NOMO-1 treated with DMSO at 0.1 percent for 48 hours (cell line): ENCODE data around the gene PSG4.
"Not testable (repeated sequence)": the region's sequence is repeated elsewhere in the genome, so short reads cannot be mapped to it uniquely, and the experiment has no call there.

Experiments used
- DNase-seq: peaks from one replicate; lab custom pipeline; 2025; ENCODE audit not compliant: unreplicated experiment; lab: John Stamatoyannopoulos, UW

Gene PSG4

DNA sequence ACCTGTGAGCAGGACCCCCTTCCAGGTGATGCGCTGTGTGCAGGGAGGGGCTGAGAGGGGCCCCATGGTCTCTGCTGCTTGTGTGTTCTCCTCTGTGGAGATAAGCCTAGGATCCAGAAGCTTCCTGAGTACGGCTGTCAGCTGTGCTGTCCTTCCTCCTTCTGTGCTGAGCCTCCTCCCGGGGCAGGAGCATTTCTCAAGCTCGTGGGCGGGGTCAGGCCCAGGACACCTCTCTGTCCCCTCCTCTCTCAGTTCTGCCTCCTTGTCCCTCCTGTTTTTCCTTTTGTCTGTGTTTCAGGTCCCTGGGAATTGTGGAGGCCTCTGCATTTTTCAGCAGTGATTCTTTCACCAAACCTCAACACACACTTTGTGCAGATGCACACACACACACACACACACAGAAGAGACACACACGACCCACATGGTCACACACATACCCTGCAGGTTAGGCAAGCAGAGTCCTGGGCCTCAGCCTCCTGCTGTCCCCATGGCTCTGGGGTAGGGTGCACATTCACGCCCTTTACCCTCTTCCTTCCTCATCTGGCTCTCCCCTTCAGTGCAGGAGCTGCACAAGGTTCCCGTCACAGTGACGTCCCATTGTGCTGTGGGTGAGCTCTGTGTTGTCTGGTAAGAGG, at the start of gene PSG4:
Gene PSG4 (minus strand): TSS at position 168 of the 635 bp plus-strand sequence. CDS start 102 bp downstream, at position 66.
- not testable (repeated sequence) for DNase-seq

DNA sequence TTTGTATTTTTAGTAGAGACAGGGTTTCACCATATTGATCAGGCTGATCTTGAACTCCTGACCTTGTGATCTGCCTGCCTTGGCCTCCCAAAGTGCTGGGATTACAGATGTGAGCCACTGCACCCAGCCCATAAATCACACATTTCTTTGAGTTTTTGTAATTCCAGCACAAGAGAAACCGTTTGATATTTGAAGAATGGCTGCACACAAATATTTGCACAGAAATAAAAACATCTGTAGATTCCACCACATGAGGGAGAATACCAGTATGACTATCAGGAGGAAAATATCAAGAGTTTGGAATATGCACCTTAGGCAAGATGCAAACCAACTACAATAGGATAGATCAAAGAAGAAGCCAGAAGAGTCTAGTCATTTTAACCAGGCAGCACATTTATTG, 46.0 kb upstream of the PSG4 start:
- not testable (repeated sequence) for DNase-seq

DNA sequence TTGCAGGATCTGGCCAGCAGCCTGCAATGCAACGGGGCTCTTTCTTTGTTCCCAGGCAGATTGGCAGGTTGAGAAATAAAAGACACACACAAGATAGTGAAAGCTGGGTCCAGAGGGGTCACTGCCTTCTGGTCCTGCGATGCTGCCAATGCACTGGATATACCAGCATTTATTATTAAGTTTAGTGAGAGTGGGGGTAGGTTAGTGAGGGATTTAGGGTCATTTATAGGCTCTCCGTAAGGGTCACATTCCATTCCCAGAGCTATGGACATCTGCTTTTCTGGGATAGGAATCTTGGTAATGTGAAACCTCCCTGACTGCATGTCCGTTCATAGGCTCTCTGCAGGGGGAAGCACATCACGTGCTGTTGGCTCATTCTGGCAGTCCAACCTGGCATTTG, 44.9 kb upstream of the PSG4 start:
- not testable (repeated sequence) for DNase-seq

DNA sequence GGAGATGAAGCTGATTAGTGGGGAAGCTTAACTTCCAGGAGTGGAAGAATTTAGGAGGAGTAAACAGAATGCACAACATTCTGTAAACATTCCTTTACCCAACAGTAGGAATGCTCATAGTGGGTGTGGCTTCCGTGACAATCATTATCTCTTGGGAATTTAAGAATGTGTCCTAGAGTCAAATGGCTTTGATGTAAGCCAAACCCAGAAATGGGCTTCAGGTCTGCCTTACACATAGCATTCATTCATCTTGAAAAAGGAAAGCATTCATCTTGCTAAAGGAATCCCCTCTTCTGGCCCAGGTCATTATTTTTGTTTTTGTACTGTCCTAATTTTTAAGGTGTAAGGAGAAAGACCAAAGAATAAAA, 43.2 kb upstream of the PSG4 start:
- DNase-seq: not testable (repeated sequence)

DNA sequence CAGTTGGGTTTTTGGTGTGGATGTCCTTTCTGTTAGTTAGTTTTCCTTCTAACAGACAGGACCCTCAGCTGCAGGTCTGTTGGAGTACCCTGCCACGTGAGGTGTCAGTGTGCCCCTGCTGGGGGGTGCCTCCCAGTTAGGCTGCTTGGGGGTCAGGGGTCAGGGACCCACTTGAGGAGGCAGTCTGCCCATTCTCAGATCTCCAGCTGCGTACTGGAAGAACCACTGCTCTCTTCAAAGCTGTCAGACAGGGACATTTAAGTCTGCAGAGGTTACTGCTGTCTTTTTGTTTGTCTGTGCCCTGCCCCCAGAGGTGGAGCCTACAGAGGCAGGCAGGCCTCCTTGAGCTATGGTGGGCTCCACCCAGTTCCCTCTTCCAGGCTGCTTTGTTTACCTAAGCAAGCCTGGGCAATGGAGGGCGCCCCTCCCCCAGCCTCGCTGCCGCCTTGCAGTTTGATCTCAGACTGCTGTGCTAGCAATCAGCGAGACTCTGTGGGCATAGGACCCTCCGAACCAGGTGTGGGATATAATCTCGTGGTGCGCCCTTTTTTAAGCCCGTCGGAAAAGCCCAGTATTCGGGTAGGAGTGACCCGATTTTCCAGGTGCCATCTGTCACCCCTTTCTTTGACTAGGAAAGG, 41.9 kb upstream of the PSG4 start:
- not testable (repeated sequence) for DNase-seq

DNA sequence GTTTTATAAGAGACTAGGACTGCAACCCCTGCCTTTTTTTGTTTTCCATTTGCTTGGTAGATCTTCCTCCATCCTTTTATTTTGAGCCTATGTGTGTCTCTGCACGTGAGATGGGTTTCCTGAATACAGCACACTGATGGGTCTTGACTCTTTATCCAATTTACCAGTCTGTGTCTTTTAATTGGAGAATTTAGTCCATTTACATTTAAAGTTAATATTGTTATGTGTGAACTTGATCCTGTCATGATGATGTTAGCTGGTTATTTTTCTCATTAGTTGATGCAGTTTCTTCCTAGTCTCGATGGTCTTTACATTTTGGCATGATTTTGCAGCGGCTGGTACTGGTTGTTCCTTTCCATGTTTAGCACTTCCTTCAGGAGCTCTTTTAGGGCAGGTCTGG, 40.4 kb upstream of the PSG4 start:
- not testable (repeated sequence) for DNase-seq

DNA sequence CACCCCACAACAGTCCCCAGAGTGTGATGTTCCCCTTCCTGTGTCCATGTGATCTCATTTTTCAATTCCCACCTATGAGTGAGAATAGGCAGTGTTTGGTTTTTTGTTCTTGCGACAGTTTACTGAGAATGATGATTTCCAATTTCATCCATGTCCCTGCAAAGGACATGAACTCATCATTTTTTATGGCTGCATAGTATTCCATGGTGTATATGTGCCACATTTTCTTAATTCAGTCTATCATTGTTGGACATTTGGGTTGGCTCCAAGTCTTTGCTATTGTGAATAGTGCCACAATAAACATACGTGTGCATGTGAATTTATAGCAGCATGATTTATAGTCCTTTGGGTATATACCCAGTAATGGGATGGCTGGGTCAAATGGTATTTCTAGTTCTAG, 36.8 kb upstream of the PSG4 start:
- not testable (repeated sequence) for DNase-seq

DNA sequence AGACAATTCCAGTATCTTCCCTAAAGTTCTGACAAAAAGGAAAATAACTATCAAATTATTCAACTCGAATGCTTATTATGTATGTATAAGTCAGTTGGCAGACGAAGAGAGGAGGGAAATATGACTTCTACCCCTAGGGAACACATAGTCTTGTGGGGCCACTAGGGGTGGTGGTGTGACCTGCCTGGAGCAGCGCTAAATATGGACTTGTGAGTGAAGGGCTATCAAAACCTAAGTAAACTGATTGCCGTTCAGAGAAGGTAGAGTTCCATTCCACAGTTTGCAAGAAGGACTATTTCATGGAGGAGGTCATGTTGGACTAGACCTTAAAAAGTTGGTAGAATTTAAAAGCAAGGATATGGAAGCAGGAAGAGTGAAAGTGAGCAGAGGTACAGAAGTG, 32.8 kb upstream of the PSG4 start:
- DNase-seq: not testable (repeated sequence)

DNA sequence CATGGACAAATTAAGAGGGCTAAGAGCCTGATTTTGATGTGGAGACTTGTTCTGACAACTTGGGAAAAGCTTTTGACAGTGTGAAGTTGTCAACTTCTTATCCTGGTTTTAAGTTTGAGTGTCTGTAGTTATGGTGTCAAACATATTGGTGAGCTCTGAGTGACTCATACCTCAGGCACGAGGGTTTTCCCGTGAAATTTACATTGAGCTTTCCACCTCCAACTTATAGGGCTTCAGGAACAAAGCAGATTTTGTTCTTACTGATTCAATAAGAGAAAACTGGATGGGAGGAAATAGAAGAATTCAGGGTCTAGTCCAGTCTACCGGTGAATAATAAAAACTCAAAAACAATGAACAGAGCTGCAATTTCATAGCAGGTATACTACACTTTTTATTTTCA, 30.2 kb upstream of the PSG4 start:
- DNase-seq: not testable (repeated sequence)

DNA sequence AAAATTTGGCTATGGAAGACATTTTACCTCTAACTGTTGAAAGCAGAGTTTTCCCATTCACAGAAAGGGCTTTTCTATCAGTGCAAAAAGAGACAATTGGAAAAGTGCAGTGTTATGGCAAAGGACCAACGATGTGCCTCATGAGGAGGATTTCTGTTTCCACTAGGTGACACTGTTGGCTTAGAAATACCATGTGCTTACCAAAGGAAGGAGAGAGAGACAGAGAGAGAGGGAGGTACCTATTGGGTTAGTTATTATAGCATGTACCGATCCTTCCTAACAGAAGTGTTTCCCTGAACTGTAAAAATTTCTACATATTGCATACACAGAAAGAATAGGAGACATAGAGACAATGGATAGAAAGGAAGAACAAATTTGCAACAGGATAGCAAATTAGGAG, 23.9 kb upstream of the PSG4 start:
- DNase-seq: peak; percentile 34

DNA sequence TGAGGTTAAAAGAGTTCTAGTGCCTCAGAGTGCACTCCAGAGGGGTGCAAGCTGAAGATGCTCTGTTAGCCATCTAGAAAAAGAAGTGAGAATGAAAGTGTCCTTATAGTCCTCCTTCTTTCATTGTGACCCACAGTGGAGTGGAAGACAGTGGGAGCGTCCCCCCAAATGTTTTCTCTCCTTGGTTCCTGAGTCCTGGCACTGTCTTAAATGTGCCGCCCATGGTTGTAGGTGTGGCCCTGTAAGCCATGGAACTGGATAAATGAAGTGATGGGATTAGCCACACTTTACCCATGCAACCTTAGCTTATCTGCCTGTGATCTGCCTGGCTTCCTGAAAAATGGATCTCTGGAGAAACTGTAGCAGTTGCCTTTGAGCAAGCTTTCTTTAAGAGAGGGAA, 23.3 kb upstream of the PSG4 start:
- not testable (repeated sequence) for DNase-seq

DNA sequence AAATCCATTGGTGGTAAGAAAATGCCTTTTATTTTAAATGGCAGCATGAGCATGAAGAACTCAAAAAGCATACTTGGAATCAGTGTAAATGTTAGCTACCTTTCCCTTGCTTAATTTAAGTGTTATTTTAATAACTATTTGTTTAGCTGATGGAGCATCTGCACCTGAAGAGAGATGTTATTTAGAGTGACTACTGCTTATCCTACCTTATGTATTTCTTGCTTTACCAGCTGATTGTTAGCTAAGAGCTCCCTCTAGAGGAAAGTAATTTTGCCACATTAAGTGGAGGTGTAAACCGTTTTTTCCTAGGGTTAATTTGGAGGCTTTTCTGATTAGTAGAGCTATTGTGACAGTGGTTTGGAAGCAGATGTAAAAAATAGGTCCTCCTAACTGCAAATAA, 21.5 kb upstream of the PSG4 start:
- not testable (repeated sequence) for DNase-seq

DNA sequence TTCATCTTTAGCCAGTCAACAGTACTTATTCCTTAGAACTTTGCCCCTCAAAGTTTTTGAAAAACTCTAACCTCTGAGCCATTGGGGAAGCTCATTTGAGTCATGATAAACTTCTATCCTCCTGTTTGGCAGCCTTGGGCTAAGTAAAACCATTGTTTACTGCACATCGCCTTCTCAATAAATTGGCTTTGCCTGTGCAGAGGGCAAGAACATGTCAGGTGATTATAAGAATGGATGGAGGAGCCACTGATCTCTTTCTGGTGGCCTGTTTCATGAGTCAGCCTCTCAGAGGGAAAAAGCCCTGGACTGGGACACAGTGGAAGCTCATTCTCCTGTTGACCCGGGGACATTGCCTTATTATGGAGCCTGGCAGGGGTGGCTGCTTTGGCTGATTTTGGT, 19.4 kb upstream of the PSG4 start:
- no peak for DNase-seq

DNA sequence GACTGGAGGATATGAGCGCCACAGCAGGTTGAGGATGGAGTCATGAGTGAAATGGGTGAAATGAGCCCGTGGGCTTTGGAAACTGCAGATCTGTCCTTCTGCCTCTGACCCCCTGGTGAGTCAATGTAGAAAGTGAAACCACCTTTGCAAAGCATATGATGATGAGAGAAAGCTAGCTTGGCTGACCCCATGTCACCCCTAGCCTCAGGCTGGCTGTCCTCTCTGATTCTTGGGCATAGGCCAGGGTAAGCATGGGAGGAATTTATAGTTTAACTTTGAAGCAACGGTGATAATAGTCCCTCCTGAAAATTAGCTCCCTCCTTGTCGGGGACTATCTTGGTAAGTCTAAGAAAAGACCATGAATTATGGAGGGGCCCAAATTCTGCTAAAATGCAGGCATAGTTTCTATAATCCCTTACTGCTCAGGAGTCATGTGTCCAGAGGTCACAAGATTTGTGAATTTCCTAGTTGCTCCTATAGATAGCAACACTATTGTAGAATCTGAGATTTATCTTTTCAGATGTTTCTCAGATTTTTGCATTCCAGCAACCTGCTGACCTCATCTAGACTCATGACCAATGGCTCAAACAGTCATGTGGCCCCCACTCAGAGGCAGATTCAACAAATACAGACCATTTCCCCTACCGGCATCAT, 18.9 kb upstream of the PSG4 start:
- not testable (repeated sequence) for DNase-seq

DNA sequence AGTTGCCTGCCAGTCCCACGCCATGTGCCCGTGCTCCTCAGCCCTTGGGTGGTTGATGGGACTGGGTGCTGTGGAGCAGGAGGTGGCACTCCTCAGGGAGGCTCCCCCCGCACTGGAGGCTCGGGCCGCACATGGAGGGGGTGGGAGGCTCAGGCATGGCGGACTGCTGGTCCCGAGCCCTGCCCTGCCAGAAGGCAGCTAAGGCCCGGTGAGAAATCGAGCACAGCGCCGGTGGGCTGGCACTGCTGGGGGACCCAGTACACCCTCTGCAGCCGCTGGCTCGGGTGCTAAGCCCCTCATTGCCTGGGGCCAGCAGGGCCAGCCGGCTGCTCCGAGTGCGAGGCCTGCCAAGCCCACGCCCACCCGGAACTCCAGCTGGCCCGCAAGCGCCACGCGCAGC, 16.5 kb upstream of the PSG4 start:
- not testable (repeated sequence) for DNase-seq

DNA sequence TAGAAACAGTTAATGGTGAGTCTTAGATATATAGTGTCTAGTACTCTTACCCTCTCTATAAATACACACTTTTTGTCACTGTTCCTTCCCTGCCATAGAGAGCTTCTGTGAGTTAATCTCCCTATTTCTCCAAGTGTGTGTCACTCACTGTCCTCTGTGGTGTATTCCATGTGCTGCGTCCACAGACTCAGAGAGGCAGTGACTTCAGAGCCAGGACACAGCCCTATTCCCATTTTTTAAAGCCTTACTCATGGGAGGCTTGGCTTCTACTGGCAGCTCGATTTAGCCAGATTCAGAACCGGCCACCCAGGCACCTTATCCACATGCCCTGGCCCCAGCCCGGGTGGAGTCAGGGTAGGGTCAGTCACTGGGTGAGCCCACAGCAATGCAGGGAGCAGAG, 13.7 kb upstream of the PSG4 start:
- not testable (repeated sequence) for DNase-seq

DNA sequence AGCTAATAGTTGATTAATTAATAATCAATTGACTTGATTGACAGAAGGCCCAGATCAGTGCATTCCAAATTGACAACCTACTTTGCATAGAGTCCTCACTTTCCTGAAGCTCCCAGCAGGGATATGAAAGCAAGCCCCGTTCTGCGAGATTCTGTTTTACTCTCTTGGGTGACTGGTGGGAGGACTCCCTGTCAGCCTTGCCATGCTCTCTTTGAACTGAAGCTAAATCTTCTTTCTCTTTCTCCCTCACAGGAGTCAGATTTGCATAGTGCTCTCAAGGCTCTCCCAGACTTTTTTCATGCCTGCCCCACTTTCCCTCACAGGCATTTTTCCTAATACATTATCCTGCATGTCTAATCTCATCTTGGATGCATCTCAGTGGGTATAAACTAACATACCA, 10.4 kb upstream of the PSG4 start:
- DNase-seq: not testable (repeated sequence)

DNA sequence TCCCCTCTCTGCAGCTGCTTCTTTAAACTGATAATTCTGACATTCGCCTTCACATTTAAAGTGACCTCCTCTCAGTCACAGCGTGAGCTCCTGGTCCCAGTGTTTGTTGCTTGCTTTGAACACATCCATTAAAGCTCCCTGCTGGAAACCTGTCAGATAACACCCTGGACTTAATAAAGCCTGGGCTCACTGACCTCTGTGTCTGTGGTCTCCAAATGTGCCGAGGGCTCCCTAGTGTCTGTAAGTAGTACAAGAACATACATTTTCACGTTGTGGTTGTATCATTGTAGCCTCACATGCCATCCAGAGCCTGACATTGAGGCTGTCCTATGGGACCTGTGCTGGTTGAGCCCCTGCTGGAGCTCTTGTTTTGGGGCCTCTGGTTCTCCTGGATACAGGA, 2.6 kb upstream of the PSG4 start:
- no peak for DNase-seq

DNA sequence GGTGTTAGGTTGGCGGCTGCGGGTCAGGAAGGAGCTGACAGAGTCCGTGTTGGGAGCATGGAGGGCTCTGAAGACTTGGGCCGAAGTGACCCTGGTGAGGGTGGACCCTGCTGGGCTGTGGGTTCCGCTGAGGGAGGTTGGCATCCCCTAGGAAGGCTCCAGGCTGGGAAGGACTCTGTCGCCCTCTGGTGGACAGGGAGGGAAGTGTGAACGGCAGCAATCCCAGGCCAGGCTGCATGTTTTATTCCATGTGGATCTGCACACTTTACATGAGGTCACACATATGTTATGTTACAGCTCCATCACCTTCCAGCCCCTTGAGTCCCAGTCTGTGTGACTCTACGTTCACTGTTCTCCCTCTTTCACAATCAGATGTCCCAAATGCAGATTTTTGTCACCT, 1.7 kb upstream of the PSG4 start:
- not testable (repeated sequence) for DNase-seq

DNA sequence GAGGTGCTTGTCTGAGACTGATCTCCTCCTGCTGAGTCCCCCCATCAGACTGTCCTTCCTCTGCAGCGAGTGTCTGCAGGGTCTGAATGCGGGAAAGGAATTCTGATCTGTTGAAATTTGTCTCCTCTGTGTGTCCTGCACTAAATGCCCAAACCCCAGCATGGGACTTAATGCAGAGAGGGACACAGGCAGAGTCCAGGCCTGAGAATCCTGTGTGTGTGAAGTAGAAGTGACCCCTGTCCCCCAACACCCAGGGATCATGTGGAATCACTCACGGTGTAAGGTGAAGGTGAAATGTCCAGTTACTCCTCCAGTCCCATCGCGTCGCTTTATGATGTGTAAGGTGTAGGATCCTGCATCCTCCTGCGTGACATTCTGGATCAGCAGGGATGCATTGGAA, 1.8 kb downstream of the PSG4 start:
- DNase-seq: not testable (repeated sequence)

DNA sequence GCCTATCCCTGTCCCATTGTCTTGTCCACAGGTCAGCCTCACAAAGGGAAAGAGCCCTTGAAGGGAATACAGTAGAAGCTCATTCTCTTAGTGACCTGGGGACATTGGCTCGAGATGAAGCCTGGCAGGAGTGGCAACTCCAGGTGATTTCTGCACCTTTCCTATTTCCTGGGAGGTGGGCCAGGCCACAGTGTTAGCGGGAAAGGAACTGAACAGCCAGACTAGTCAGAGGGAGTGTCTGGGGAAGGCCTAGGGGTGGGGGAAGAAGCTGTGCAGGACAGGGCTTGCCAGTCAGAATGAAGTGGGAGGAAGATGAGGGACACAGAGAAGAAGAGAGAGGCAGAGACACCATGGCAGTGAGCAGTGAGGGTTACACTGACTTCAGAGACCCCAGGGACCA, 3.5 kb downstream of the PSG4 start:
- DNase-seq: not testable (repeated sequence)

DNA sequence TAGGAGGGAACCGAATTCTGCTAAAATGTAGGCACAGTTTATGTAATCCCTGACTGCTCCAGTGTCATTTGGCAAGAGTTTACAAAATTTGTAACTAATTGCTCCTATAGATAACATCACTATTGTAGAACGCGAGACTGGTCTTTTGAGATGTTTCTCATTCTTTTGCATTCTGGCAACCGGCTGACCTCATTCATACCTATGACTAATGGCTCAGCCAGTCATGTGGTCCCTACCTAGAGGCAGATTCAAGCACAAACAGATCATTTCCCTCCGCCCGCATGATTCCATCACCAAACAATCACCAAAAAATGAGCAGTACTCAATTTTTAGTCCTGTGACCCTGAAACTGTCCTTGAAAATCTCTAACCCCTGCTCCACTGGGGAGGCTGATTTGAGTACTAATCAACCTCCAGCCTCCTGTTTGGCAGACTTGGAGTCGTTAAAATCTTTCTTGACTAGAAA, 4.1 kb downstream of the PSG4 start:
- not testable (repeated sequence) for DNase-seq
